ENCODE results near the gene COG7. TPM values are rescaled to one million over a fixed set of nuclear protein-coding genes. Genes with fewer than 3 reads are reported as not detected.
"Not testable (repeated sequence)": the region's sequence is repeated elsewhere in the genome, so short reads cannot be mapped to it uniquely, and the experiment has no call there.

Gene COG7
- total RNA-seq, 1 experiment from 2014 or later: 13.5 TPM

DNA sequence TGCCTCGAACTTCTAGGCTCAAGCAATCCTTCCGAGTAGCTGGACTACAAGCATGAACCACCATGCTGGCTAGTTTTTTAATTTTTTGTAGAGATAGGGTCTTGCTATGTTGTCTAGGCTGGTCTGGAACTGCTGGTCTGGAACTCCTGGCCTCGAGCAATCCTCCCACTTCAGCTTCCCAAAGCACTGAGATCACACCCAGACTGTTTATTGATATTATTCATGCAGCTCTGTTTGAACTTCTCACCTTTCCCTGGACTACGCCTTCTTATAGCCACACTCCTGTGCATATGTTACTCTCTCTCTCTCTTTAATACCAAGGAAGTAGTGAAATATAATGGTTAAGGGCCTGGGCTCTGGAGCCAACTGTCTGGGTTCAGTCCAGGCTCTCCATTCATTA, 4.6 kb downstream of the COG7 start:
- no peak overlapping the region for H3K4me2 ChIP-seq (ENCODE audit: low read length)
- H3K79me2 ChIP-seq (ENCODE audit: low read length): peaks cover 15% of the 10 kb centered on the region
- no peaks in the 10 kb centered on the region for H3F3A ChIP-seq (ENCODE audit: low read length, unreplicated experiment)
- CTCF ChIA-PET: no interaction called here
- 0 out of 2 replicates have a peak, but pooled peaks have one; percentile 23 for ATAC-seq
- no peak overlapping the region for H3K4me3 ChIP-seq (ENCODE audit: low read length)
- no peak overlapping the region for H3K27ac ChIP-seq (ENCODE audit: low read length)
- intact Hi-C loops (cut with micrococcal nuclease): no loop called here
- BruUV-seq (replicated peaks): no TSS peak
- no peak overlapping the region for H3K9ac ChIP-seq (ENCODE audit: low read length)
- TF ChIP-seq EZH2phosphoT487 (IDR thresholded peaks at IDR 0.05; ENCODE audit: borderline replicate concordance, low read length) (no peak), EZH2 (IDR thresholded peaks at IDR 0.05; ENCODE audit: low read length, unreplicated experiment) (no peak)
- no peaks in the 10 kb centered on the region for H4K20me1 ChIP-seq (ENCODE audit: low read length)
- no peak overlapping the region for H2AFZ ChIP-seq (ENCODE audit: low read length)
- no peaks in the 10 kb centered on the region for H3K36me3 ChIP-seq (ENCODE audit: low read depth, low read length)
- H3K27me3 ChIP-seq (ENCODE audit: low read length): no peaks in the 10 kb centered on the region
- H3K9me3 ChIP-seq (ENCODE audit: low read length): no peaks in the 10 kb centered on the region
- POLR2A ChIA-PET (ENCODE audit: unreplicated experiment): no interaction called here
- 0 out of 2 replicates have a peak, but pooled peaks cover 4% of the 10 kb centered on the region for H3K4me1 ChIP-seq (ENCODE audit: insufficient read depth, low read length)
- DNase-seq: no peak
- H3K9me2 ChIP-seq (replicated peaks; ENCODE audit: low read length): no peaks in the 10 kb centered on the region

DNA sequence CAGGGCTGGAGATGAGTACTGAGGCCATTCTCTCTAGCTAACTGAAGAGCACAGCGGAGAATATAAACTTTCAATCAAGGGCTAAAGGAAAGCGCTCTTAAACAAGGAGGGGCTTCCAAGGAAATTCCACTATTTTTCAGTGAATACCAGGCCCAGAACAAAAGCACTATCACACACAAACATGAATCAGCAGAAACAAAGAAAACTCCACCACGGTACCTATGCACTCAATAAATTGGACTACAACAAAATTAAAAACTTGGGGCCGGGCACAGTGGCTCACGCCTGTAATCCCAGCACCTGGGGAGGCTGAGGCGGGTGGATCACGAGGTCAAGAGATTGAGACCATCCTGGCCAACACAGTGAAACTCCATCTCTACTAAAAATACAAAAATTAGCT, 15.4 kb downstream of the COG7 start:
- H3K27me3 ChIP-seq (ENCODE audit: low read length); H3K9ac ChIP-seq (ENCODE audit: low read length); ATAC-seq; DNase-seq; H3K9me2 ChIP-seq (replicated peaks; ENCODE audit: low read length); H3K4me2 ChIP-seq (ENCODE audit: low read length); H2AFZ ChIP-seq (ENCODE audit: low read length); H3K79me2 ChIP-seq (ENCODE audit: low read length); H3K9me3 ChIP-seq (ENCODE audit: low read length); H3K27ac ChIP-seq (ENCODE audit: low read length); H4K20me1 ChIP-seq (ENCODE audit: low read length); POLR2A ChIA-PET (ENCODE audit: unreplicated experiment); H3F3A ChIP-seq (ENCODE audit: low read length, unreplicated experiment); BruUV-seq (replicated peaks); H3K4me3 ChIP-seq (ENCODE audit: low read length); H3K4me1 ChIP-seq (ENCODE audit: insufficient read depth, low read length): not testable (repeated sequence)
- peaks cover 12% of the 10 kb centered on the region; the same call in 1 of the 2 replicates for H3K36me3 ChIP-seq (ENCODE audit: low read depth, low read length)
- intact Hi-C loops (cut with micrococcal nuclease): loop anchor here (10.0 kb wide), 1 partner anchor 353 kb away; no protein-coding TSS in a partner anchor
- CTCF ChIA-PET: interaction anchor here (2.4 kb wide), 1 partner anchor 67 kb away, joined by 6 read pairs; no protein-coding TSS in a partner anchor

DNA sequence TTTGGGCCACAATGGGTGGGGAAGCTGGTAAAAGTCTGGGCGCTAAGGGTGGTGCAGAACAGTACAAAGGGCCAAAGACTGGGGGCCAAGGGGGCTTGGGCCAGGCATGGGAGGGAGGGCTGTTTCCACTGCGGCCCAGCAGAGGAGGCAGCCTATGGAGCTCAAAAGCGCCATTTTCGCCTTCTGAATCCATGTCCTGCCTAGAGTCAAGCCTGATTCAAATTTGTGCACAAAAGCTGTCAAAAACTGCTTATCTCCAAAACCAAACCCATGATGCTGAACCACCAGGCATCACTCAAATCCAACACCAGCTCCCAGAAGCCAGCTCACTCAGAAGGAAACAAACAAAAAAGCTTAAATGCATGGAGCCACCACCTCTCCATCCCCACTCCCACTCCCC, 16.0 kb downstream of the COG7 start:
- Histone ChIP-seq H3K9me2 (replicated peaks; ENCODE audit: low read length) (no peaks in the 10 kb centered on the region), H3F3A (ENCODE audit: low read length, unreplicated experiment) (no peaks in the 10 kb centered on the region), H3K27ac (ENCODE audit: low read length) (no peak overlapping the region), H3K4me2 (ENCODE audit: low read length) (no peak overlapping the region), H3K9ac (ENCODE audit: low read length) (no peak overlapping the region), H3K9me3 (ENCODE audit: low read length) (no peaks in the 10 kb centered on the region), H4K20me1 (ENCODE audit: low read length) (no peaks in the 10 kb centered on the region), H3K4me3 (ENCODE audit: low read length) (no peak overlapping the region), H3K36me3 (ENCODE audit: low read depth, low read length) (peaks cover 12% of the 10 kb centered on the region; the same call in 1 of the 2 replicates), H3K4me1 (ENCODE audit: insufficient read depth, low read length) (no peaks in the 10 kb centered on the region), H2AFZ (ENCODE audit: low read length) (no peak overlapping the region), H3K79me2 (ENCODE audit: low read length) (no peaks in the 10 kb centered on the region), H3K27me3 (ENCODE audit: low read length) (no peaks in the 10 kb centered on the region)
- ATAC-seq: no peak
- ChIA-PET CTCF (interaction anchor here (2.4 kb wide), 1 partner anchor 68 kb away, joined by 6 read pairs; no protein-coding TSS in a partner anchor), POLR2A (ENCODE audit: unreplicated experiment) (no interaction called here)
- DNase-seq: no peak
- intact Hi-C loops (cut with micrococcal nuclease): loop anchor here (10.0 kb wide), 1 partner anchor 352 kb away; no protein-coding TSS in a partner anchor
- TF ChIP-seq EZH2phosphoT487 (IDR thresholded peaks at IDR 0.05; ENCODE audit: borderline replicate concordance, low read length): no peak
- TF ChIP-seq, protein P1, sequence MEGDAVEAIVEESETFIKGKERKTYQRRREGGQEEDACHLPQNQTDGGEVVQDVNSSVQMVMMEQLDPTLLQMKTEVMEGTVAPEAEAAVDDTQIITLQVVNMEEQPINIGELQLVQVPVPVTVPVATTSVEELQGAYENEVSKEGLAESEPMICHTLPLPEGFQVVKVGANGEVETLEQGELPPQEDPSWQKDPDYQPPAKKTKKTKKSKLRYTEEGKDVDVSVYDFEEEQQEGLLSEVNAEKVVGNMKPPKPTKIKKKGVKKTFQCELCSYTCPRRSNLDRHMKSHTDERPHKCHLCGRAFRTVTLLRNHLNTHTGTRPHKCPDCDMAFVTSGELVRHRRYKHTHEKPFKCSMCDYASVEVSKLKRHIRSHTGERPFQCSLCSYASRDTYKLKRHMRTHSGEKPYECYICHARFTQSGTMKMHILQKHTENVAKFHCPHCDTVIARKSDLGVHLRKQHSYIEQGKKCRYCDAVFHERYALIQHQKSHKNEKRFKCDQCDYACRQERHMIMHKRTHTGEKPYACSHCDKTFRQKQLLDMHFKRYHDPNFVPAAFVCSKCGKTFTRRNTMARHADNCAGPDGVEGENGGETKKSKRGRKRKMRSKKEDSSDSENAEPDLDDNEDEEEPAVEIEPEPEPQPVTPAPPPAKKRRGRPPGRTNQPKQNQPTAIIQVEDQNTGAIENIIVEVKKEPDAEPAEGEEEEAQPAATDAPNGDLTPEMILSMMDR (conservative IDR thresholded peaks at IDR 0.05; ENCODE audit: low read depth, low read length): no peak
- TF ChIP-seq EZH2 (IDR thresholded peaks at IDR 0.05; ENCODE audit: low read length, unreplicated experiment): no peak
- no TSS peak for BruUV-seq (replicated peaks)
